Measurements from ENCODE around the gene SLC10A1.

GRCh38 chr14:69763761-69764510 lies 33.1 kb downstream of the SLC10A1 start:
- TF ChIP-seq EZH2phosphoT487 (IDR thresholded peaks at IDR 0.05; ENCODE audit: insufficient read depth, low read depth) (no peak), EZH2 (IDR thresholded peaks at IDR 0.05; ENCODE audit: insufficient read depth, poor library complexity, severe bottlenecking) (no peak)

All from GM23248 (cell line).